Transverse colon (tissue), 4 donors: ENCODE measurements around the gene CHRM5. TPM values are rescaled to one million over a fixed set of nuclear protein-coding genes. Genes with fewer than 3 reads are reported as not detected.

ENCODE experiments used
- DNase-seq: peaks from one replicate; pipeline ENCODE4 v3.0.0-alpha.2; 2019
- H3K27ac ChIP-seq, 4 donors: fragments of 200-600 bp; sonication (generic); 2 replicates each; pipeline ENCODE4 v1.5.1; 2016 to 2018; ENCODE audit warnings: inconsistent platforms in 4 of 4
- H3K27me3 ChIP-seq: fragments of 200-600 bp; sonication (generic); 2 replicates; pipeline ENCODE4 v1.5.1; 2017; ENCODE audit warnings: inconsistent platforms
- H3K36me3 ChIP-seq, 4 donors: fragments of 200-600 bp; sonication (generic); 2 replicates each; pipeline ENCODE4 v1.5.1; 2017 to 2019; ENCODE audit warnings: inconsistent platforms in 4 of 4
- H3K4me1 ChIP-seq, 4 donors: fragments of 200-600 bp; sonication (generic); 2 replicates each; pipeline ENCODE4 v1.5.1; 2017 to 2020; ENCODE audit warnings: inconsistent platforms in 4 of 4
- H3K4me3 ChIP-seq, 4 donors: fragments of 200-600 bp; sonication (generic); 1 replicate in 1 of 4; 2 replicates in 3 of 4; pipeline versions ENCODE4 v1.5.1 to v1.6.1; 2017 to 2019; ENCODE audit warnings: inconsistent platforms in 4 of 4
- H3K9me3 ChIP-seq, 2 donors: fragments of 200-600 bp; sonication (generic); 2 replicates each; pipeline ENCODE4 v1.5.1; 2017 to 2019; ENCODE audit warnings: inconsistent platforms in 2 of 2
- EP300 ChIP-seq: sonication (generic); formaldehyde crosslinking; IDR thresholded peaks from one replicate; pipeline ENCODE4 v1.6.1; 2017; ENCODE audit warnings: antibody characterized with exemption, low read depth
- POLR2A ChIP-seq: fragments of 450-650 bp; IDR thresholded peaks from one replicate; pipeline ENCODE4 v1.6.1; 2016; ENCODE audit warnings: antibody characterized with exemption, mild to moderate bottlenecking, moderate library complexity
- POLR2AphosphoS5 ChIP-seq, 3 donors: sonication (generic); formaldehyde crosslinking; IDR thresholded peaks; one replicate each; pipeline ENCODE4 v1.6.1; 2016; ENCODE audit warnings: antibody characterized with exemption in 3 of 3
- WGBS, 2 donors: methylation state at CpG; one replicate each; pipeline ENCODE4 v1.1.5; 2018; ENCODE audit warnings: low coverage in 1 of 2; 5-methylcytosine and 5-hydroxymethylcytosine counted together
- in situ Hi-C, 4 donors: fragments of 200-750 bp; cut with MboI; loops; one replicate each; pipeline versions ENCODE4 v1.15.0 to v1.15.1; 2017; ENCODE audit warnings: low sequenced_read_pairs in 3 of 4, low pct_ligation_motif_present in 1 of 4, low pct_unique_long_range_greater_than_20kb in 1 of 4
- intact Hi-C: fragments of 100-400 bp; cut with DNase I; formaldehyde crosslinking; loops from one replicate; pipeline ENCODE4 v1.15.1; 2023; ENCODE audit warnings: low total_unique reads
- total RNA-seq, 4 donors: library from RNA; depleted of rRNA; stranded (reverse); fragments of >200 nt; gene quantifications; one replicate each; pipeline ENCODE4 v1.1.0, GENCODE V29; 2016
- TF ChIP-seq, protein P1 (sequence below), 5 experiments: fragments of 200-600 bp in 3 of 5; fragments of 450-650 bp in 2 of 5; sonication (generic) in 3 of 5; IDR thresholded peaks; 1 replicate in 2 of 5; 2 replicates in 3 of 5; pipeline ENCODE4 v1.5.1; 2016 to 2017; ENCODE audit warnings: antibody characterized with exemption in 5 of 5, inconsistent platforms in 3 of 5, mild to moderate bottlenecking in 2 of 5, moderate library complexity in 1 of 5

Gene CHRM5
- total RNA-seq, 4 donors from 2014 or later, result not detected

DNA sequence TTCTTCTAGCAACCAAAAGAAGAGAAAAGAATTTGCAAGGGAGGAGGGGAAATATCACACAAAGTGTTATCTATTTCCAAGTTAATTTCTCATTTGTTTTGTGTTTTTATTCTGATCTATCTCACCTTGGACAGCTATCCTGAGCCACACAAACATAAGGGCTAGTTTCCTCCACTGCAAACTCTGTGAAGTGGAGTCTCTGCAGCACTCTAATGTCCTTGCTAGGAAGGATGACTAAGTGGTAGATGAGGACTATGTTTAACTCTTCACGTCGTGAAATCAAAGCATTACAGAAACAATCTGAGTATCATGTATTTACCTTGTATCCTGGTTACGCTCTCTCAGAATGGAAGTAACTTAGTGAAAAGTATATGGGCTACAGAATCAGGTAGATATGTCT, 33.9 kb upstream of the CHRM5 start:
- Histone ChIP-seq H3K4me3 (no peak overlapping the region), H3K36me3 (no peaks in the 10 kb centered on the region), H3K27me3 (no peaks in the 10 kb centered on the region), H3K4me1 (no peaks in the 10 kb centered on the region), H3K27ac (no peak overlapping the region), H3K9me3 (no peaks in the 10 kb centered on the region)
- in situ Hi-C loops (no loop called here), intact Hi-C loops (no loop called here)
- TF ChIP-seq, protein P1, sequence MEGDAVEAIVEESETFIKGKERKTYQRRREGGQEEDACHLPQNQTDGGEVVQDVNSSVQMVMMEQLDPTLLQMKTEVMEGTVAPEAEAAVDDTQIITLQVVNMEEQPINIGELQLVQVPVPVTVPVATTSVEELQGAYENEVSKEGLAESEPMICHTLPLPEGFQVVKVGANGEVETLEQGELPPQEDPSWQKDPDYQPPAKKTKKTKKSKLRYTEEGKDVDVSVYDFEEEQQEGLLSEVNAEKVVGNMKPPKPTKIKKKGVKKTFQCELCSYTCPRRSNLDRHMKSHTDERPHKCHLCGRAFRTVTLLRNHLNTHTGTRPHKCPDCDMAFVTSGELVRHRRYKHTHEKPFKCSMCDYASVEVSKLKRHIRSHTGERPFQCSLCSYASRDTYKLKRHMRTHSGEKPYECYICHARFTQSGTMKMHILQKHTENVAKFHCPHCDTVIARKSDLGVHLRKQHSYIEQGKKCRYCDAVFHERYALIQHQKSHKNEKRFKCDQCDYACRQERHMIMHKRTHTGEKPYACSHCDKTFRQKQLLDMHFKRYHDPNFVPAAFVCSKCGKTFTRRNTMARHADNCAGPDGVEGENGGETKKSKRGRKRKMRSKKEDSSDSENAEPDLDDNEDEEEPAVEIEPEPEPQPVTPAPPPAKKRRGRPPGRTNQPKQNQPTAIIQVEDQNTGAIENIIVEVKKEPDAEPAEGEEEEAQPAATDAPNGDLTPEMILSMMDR (IDR thresholded peaks at IDR 0.05), result no peak
- no peak for TF ChIP-seq POLR2A
- TF ChIP-seq POLR2AphosphoS5 (IDR thresholded peaks at IDR 0.05), result no peak
- TF ChIP-seq EP300, result no peak
- 81 to 100% methylated on average over 1 to 3 of the region's 3 CpGs for WGBS, 2 donors
- no peak for DNase-seq

DNA sequence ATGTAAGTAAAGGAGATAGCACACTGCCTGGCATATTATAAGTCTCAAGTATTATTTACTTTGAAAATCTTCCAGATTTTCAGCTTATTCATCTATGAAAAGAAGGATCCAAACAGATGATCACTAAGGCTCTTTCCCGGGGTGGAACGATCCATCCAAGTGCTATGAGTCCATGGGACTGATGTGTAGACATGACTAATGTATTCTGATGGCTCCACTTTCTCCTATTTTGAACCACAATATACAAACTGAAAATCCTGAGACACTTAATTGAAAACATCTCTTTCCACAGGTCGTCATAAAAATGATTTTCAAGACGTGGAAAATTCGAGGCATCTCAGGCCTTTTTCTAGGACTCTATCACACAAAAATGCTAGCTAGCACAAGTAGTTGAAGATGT, 33.4 kb upstream of the CHRM5 start:
- Histone ChIP-seq H3K4me3 (no peak overlapping the region), H3K9me3 (no peaks in the 10 kb centered on the region), H3K27ac (no peak overlapping the region), H3K36me3 (no peaks in the 10 kb centered on the region), H3K27me3 (no peaks in the 10 kb centered on the region), H3K4me1 (no peaks in the 10 kb centered on the region)
- WGBS, 2 donors, result 82 to 89% methylated on average over 3 to 5 of the region's 5 CpGs
- intact Hi-C loops, result no loop called here
- TF ChIP-seq POLR2AphosphoS5 (IDR thresholded peaks at IDR 0.05) (no peak), POLR2A (no peak), EP300 (no peak)
- TF ChIP-seq, protein P1 (IDR thresholded peaks at IDR 0.05), result no peak
- in situ Hi-C loops, result no loop called here
- DNase-seq, result no peak

DNA sequence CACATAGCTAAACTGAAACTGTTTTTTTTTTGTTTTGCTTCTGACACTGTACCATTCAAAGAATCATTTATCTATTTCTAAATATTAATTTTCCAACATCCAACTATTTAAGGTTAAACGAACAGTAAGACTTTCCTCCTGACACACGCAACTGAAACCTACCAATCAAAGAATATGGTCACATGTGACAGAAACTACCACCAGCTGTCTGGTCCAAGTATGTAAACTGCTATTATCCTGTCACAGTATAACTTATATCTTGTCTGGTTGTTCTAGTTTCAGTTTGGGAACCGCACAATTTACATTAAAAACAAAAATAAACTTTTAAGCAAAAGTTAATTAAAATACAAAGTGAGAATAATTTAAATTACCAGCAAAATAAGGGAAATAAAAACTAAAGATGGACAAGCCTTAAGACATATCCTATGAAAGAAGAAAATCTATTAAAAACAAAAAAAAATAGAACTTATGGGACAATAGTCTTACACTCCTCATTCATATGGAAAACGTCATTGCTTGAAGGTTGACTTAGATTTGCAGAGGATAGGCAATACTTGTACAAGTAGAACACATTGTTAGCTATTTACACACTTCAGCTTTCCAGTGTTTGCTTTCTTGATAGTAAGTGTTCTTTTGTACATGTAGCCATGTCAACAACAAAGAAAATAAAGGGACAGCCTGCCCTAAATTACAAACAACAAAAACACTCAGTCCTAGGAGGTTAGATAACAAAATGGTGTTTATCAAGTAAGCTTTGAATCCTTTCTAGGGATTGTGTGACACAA, 26.8 kb upstream of the CHRM5 start:
- in situ Hi-C loops (no loop called here), intact Hi-C loops (no loop called here)
- H3K27ac ChIP-seq, result no peak overlapping the region
- 50 to 58% methylated on average over 4 of the region's 4 CpGs for WGBS, 2 donors
- TF ChIP-seq POLR2AphosphoS5 (IDR thresholded peaks at IDR 0.05) (no peak), POLR2A (no peak), EP300 (no peak)
- TF ChIP-seq, protein P1 (IDR thresholded peaks at IDR 0.05), result no peak
- H3K4me3 ChIP-seq, result no peak overlapping the region
- DNase-seq, result no peak
- no peaks in the 10 kb centered on the region for H3K9me3 ChIP-seq
- no peaks in the 10 kb centered on the region for H3K4me1 ChIP-seq
- H3K36me3 ChIP-seq, result no peaks in the 10 kb centered on the region
- H3K27me3 ChIP-seq, result no peaks in the 10 kb centered on the region

DNA sequence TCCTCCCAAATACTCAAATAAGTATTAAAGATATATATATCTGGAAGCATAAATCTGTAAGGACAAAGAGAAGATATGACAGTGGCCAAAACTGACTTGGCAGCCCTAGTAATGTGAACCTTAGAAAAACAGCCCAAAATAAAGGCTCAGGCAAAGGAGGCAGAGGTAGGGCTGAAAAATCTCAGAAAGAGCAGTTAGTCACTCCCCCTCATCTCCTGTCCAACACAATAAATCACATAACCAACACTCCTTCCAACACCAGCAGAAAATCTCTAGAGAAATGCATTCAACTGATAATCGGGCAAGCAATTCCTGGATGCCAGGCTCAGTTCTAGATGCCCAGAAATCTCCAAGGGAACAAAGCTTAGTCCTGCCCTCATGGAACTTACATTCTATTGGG, 22.1 kb upstream of the CHRM5 start:
- in situ Hi-C loops, result no loop called here

More for the DNA sequence above, 22.1 kb upstream of the CHRM5 start:
- H3K4me1 ChIP-seq, result no peaks in the 10 kb centered on the region
- H3K27ac ChIP-seq, result no peak overlapping the region
- no peaks in the 10 kb centered on the region for H3K36me3 ChIP-seq
- intact Hi-C loops, result no loop called here
- TF ChIP-seq, protein P1 (IDR thresholded peaks at IDR 0.05), result no peak
- TF ChIP-seq EP300, result no peak
- TF ChIP-seq POLR2A, result no peak
- no peak for TF ChIP-seq POLR2AphosphoS5 (IDR thresholded peaks at IDR 0.05)
- H3K27me3 ChIP-seq, result no peaks in the 10 kb centered on the region
- H3K4me3 ChIP-seq, result no peak overlapping the region
- no peak for DNase-seq
- WGBS, 2 donors, result 78% methylated on average over 1 of the region's 1 CpG; no CpG with 5 or more reads in 1 of the 2 donors
- no peaks in the 10 kb centered on the region for H3K9me3 ChIP-seq
